ENCODE results near the gene AFF3. TPM values are rescaled to one million over a fixed set of nuclear protein-coding genes. Genes with fewer than 3 reads are reported as not detected.

Gene AFF3
- total RNA-seq, 1 experiment from 2014 or later, result 0.05 TPM

DNA sequence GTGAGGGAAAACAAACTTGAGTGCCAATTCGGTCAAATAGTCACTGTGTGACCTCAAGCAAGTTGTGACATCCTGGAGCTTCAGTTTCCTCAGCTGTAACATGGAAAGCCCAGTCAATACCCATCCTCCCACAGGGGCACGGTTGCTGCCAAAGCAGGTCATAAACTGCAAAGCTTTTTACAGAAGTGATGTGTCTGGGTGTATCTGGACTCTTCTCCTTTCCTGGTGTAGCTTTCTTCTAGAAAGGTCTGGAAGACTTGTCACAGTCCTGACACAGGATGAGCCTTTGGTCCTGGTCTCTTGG lies 4.2 kb upstream of the AFF3 start:
- CTCF ChIA-PET, result no interaction called here
- intact Hi-C loops (cut with micrococcal nuclease; ENCODE audit: unreplicated experiment), result no loop called here
- H3K9me3 Mint-ChIP-seq (ENCODE audit: unreplicated experiment), result no peaks in the 10 kb centered on the region

DNA sequence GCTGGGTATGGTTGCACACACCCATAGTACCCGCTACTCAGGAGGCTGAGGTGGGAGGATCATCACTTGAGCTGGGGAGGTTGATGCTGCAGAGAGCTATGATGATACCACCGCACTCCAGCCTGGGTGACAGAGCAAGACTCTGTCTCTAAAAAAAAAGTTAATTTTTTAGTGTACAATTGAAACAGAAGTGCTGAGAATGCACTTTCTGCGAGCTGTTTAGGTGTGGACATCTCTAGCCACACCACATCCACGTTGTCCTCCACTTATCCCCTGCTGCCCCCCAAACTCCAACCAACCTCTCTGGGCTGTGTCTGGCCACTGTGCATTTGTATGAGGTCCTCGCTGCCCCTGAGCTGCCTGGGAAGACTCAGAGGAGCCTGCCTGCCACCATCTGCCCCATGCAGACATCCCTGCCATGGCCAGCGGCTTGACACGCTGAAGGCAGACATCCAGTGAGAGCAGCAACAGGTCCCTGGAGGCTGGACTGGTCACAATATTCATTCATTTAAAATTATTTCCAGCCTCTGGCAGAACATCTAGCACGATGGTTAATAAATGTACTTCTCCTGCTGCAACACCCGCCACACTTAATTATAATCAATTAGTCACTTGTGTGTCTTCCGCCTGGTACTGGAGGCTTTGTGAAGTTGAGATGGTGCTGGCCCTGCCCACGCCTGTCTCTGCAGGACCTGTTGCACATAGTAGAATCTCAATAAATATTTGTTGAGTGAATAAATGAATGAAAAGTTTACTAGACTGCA lies 3.7 kb upstream of the AFF3 start:
- no peak overlapping the region for H3K4me3 Mint-ChIP-seq (ENCODE audit: unreplicated experiment)
- TF ChIP-seq, protein P1, sequence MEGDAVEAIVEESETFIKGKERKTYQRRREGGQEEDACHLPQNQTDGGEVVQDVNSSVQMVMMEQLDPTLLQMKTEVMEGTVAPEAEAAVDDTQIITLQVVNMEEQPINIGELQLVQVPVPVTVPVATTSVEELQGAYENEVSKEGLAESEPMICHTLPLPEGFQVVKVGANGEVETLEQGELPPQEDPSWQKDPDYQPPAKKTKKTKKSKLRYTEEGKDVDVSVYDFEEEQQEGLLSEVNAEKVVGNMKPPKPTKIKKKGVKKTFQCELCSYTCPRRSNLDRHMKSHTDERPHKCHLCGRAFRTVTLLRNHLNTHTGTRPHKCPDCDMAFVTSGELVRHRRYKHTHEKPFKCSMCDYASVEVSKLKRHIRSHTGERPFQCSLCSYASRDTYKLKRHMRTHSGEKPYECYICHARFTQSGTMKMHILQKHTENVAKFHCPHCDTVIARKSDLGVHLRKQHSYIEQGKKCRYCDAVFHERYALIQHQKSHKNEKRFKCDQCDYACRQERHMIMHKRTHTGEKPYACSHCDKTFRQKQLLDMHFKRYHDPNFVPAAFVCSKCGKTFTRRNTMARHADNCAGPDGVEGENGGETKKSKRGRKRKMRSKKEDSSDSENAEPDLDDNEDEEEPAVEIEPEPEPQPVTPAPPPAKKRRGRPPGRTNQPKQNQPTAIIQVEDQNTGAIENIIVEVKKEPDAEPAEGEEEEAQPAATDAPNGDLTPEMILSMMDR (IDR thresholded peaks at IDR 0.05; ENCODE audit: insufficient read depth in 1 of 2, low read depth in 1 of 2, low read length in 1 of 2, severe bottlenecking in 1 of 2, unreplicated experiment in 1 of 2), result no peak
- H3K4me3 ChIP-seq (ENCODE audit: low read depth, low read length), result no peak overlapping the region
- no TSS peak for BruUV-seq (replicated peaks)
- ChIA-PET CTCF (no interaction called here), POLR2A (no interaction called here)
- H3K9me3 Mint-ChIP-seq (ENCODE audit: unreplicated experiment), result no peaks in the 10 kb centered on the region
- no peak for DNase-seq
- H3K4me1 Mint-ChIP-seq (ENCODE audit: low read depth, unreplicated experiment), result no peaks in the 10 kb centered on the region
- H3K4me1 ChIP-seq, result no peaks in the 10 kb centered on the region
- no peaks in the 10 kb centered on the region for H3K36me3 ChIP-seq (ENCODE audit: control insufficient read depth, insufficient read depth, low read length)
- no peaks in the 10 kb centered on the region for H3K36me3 Mint-ChIP-seq (ENCODE audit: insufficient read depth, unreplicated experiment)
- H3K9me3 ChIP-seq, result no peaks in the 10 kb centered on the region
- intact Hi-C loops (cut with micrococcal nuclease; ENCODE audit: unreplicated experiment), result no loop called here
- H3K27me3 Mint-ChIP-seq (ENCODE audit: insufficient read depth, unreplicated experiment), result peaks cover 7% of the 10 kb centered on the region
- no peak overlapping the region for H3K27ac Mint-ChIP-seq (ENCODE audit: unreplicated experiment)
- H3K27me3 ChIP-seq (replicated peaks; ENCODE audit: control insufficient read depth, insufficient read depth, low read length), result no peaks in the 10 kb centered on the region

More for the DNA sequence above, 4.2 kb upstream of the AFF3 start:
- no peaks in the 10 kb centered on the region for H3K9me3 ChIP-seq
- H3K4me1 ChIP-seq, result no peaks in the 10 kb centered on the region
- H3K27ac Mint-ChIP-seq (ENCODE audit: unreplicated experiment), result no peak overlapping the region
- H3K4me1 Mint-ChIP-seq (ENCODE audit: low read depth, unreplicated experiment), result no peaks in the 10 kb centered on the region
- POLR2A ChIA-PET, result no interaction called here
- no TSS peak for BruUV-seq (replicated peaks)
- H3K27me3 Mint-ChIP-seq (ENCODE audit: insufficient read depth, unreplicated experiment), result peaks cover 7% of the 10 kb centered on the region
- no peaks in the 10 kb centered on the region for H3K36me3 Mint-ChIP-seq (ENCODE audit: insufficient read depth, unreplicated experiment)
- H3K4me3 ChIP-seq (ENCODE audit: low read depth, low read length), result no peak overlapping the region
- H3K36me3 ChIP-seq (ENCODE audit: control insufficient read depth, insufficient read depth, low read length), result no peaks in the 10 kb centered on the region
- DNase-seq, result no peak
- no peaks in the 10 kb centered on the region for H3K27me3 ChIP-seq (replicated peaks; ENCODE audit: control insufficient read depth, insufficient read depth, low read length)
- TF ChIP-seq, protein P1 (IDR thresholded peaks at IDR 0.05; ENCODE audit: insufficient read depth in 1 of 2, low read depth in 1 of 2, low read length in 1 of 2, severe bottlenecking in 1 of 2, unreplicated experiment in 1 of 2), result no peak
- no peak overlapping the region for H3K4me3 Mint-ChIP-seq (ENCODE audit: unreplicated experiment)

DNA sequence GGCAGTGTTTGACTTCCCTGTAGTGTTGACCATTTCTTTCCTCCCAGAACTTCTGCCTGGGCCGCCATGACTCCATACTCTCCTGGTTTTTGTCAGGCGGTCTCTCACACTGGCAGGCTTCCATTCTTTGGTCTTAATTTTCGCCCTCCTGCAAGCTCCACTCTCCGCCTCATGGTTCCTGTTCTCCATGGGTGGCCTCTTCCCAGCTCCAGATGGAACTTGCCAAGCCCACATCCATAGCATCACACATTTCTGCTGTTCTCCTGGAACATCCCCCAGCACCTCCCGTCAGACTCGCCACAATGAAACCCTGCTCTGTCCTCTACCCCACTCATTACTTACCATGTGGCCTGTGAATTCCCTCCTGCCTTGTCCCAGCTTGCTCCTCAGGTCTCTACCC lies 896 bp upstream of the AFF3 start:
- H3K27me3 ChIP-seq (replicated peaks; ENCODE audit: control insufficient read depth, insufficient read depth, low read length), result no peaks in the 10 kb centered on the region
- no peaks in the 10 kb centered on the region for H3K9me3 ChIP-seq
- Mint-ChIP-seq H3K27me3 (ENCODE audit: insufficient read depth, unreplicated experiment) (peaks cover 7% of the 10 kb centered on the region), H3K4me3 (ENCODE audit: unreplicated experiment) (no peak overlapping the region), H3K36me3 (ENCODE audit: insufficient read depth, unreplicated experiment) (no peaks in the 10 kb centered on the region), H3K9me3 (ENCODE audit: unreplicated experiment) (no peaks in the 10 kb centered on the region), H3K27ac (ENCODE audit: unreplicated experiment) (no peak overlapping the region), H3K4me1 (ENCODE audit: low read depth, unreplicated experiment) (no peaks in the 10 kb centered on the region)
- TF ChIP-seq, protein P1 (IDR thresholded peaks at IDR 0.05; ENCODE audit: insufficient read depth in 1 of 2, low read depth in 1 of 2, low read length in 1 of 2, severe bottlenecking in 1 of 2, unreplicated experiment in 1 of 2), result no peak
- H3K4me3 ChIP-seq (ENCODE audit: low read depth, low read length), result no peak overlapping the region
- no peak for DNase-seq
- ChIA-PET POLR2A (no interaction called here), CTCF (no interaction called here)
- no peaks in the 10 kb centered on the region for H3K36me3 ChIP-seq (ENCODE audit: control insufficient read depth, insufficient read depth, low read length)
- intact Hi-C loops (cut with micrococcal nuclease; ENCODE audit: unreplicated experiment), result no loop called here
- no peaks in the 10 kb centered on the region for H3K4me1 ChIP-seq
- BruUV-seq (replicated peaks), result no TSS peak
